Activated T-cell treated with anti-CD3 and anti-CD28 coated beads, Interleukin-2, amount 50 U/mL, for 24 hours (primary cell): ENCODE measurements around the gene OR8H1.

ENCODE experiments used
- DNase-seq: peaks from one replicate; pipeline ENCODE4 v3.0.0-alpha.2; 2020
- H3K27ac Mint-ChIP-seq: 2 replicates; pipeline ENCODE4 v1.8.0; 2020; ENCODE audit warnings: mild to moderate bottlenecking, mixed read lengths
- H3K27me3 Mint-ChIP-seq: 2 replicates; pipeline ENCODE4 v1.8.0; 2020; ENCODE audit warnings: mixed read lengths
- H3K36me3 Mint-ChIP-seq: 2 replicates; pipeline ENCODE4 v1.8.0; 2020; ENCODE audit warnings: low read depth, mixed read lengths
- H3K4me1 Mint-ChIP-seq: 2 replicates; pipeline ENCODE4 v1.8.0; 2020; ENCODE audit warnings: low read depth, mixed read lengths
- H3K4me3 Mint-ChIP-seq: 2 replicates; pipeline ENCODE4 v1.8.0; 2020; ENCODE audit warnings: mild to moderate bottlenecking, moderate library complexity, mixed read lengths
- H3K9me3 Mint-ChIP-seq: 2 replicates; pipeline ENCODE4 v1.8.0; 2020; ENCODE audit warnings: mixed read lengths

Gene OR8H1

GRCh38 chr11:56292154-56292553 is at the start of gene OR8H1:
OR8H1 (minus strand) TSS chr11:56292254; CDS start chr11:56291062, 1,192 bp downstream.
- no peaks in the 10 kb centered on the region for H3K27me3 Mint-ChIP-seq

GRCh38 chr11:56340289-56340688 is 48.2 kb upstream of the OR8H1 start:
- no peak for DNase-seq
- no peaks in the 10 kb centered on the region for H3K27me3 Mint-ChIP-seq
- no peaks in the 10 kb centered on the region for H3K4me1 Mint-ChIP-seq
- H3K27ac Mint-ChIP-seq: no peak overlapping the region
- peaks cover 38% of the 10 kb centered on the region for H3K9me3 Mint-ChIP-seq
- H3K4me3 Mint-ChIP-seq: no peak overlapping the region
- H3K36me3 Mint-ChIP-seq: no peaks in the 10 kb centered on the region

More at GRCh38 chr11:56292154-56292553, at the start of gene OR8H1:
- DNase-seq: no peak
- no peak within 1 kb of the TSS for H3K4me3 Mint-ChIP-seq
- no peak within 1 kb of the TSS for H3K27ac Mint-ChIP-seq
- H3K9me3 Mint-ChIP-seq: peaks cover 15% of the 10 kb centered on the region
- no peaks in the 10 kb centered on the region for H3K4me1 Mint-ChIP-seq
- H3K36me3 Mint-ChIP-seq: no peaks in the 10 kb centered on the region

GRCh38 chr11:56333156-56333555 is 41.1 kb upstream of the OR8H1 start:
- Mint-ChIP-seq H3K9me3 (peaks cover 15% of the 10 kb centered on the region), H3K4me3 (no peak overlapping the region), H3K27ac (no peak overlapping the region), H3K4me1 (no peaks in the 10 kb centered on the region), H3K36me3 (no peaks in the 10 kb centered on the region), H3K27me3 (no peaks in the 10 kb centered on the region)
- no peak for DNase-seq

- no peaks in the 10 kb centered on the region for H3K36me3 Mint-ChIP-seq
- H3K27ac Mint-ChIP-seq: no peak overlapping the region
- H3K27me3 Mint-ChIP-seq: no peaks in the 10 kb centered on the region
- no peaks in the 10 kb centered on the region for H3K4me1 Mint-ChIP-seq
- peaks cover 14% of the 10 kb centered on the region for H3K9me3 Mint-ChIP-seq
- no peak for DNase-seq
- no peak overlapping the region for H3K4me3 Mint-ChIP-seq
Measured at GRCh38 chr11:56331861-56332491, 39.9 kb upstream of the OR8H1 start.

- Mint-ChIP-seq H3K4me3 (no peak within 1 kb of the TSS), H3K36me3 (no peaks in the 10 kb centered on the region), H3K4me1 (no peaks in the 10 kb centered on the region), H3K9me3 (peaks cover 4% of the 10 kb centered on the region), H3K27ac (no peak within 1 kb of the TSS), H3K27me3 (no peaks in the 10 kb centered on the region)
- DNase-seq: no peak
Measured at GRCh38 chr11:56314844-56315243, 22.8 kb upstream of the OR8H1 start, which contains the start of gene OR8K3. OR8K3 (plus strand) TSS chr11:56315144; CDS start chr11:56318307, 3,163 bp downstream.

GRCh38 chr11:56307836-56308235 is 15.8 kb upstream of the OR8H1 start:
- Mint-ChIP-seq H3K27me3 (no peaks in the 10 kb centered on the region), H3K9me3 (peaks cover 24% of the 10 kb centered on the region), H3K27ac (no peak overlapping the region), H3K4me3 (no peak overlapping the region), H3K4me1 (no peaks in the 10 kb centered on the region), H3K36me3 (no peaks in the 10 kb centered on the region)
- no peak for DNase-seq

- Mint-ChIP-seq H3K4me3 (no peak overlapping the region), H3K36me3 (no peaks in the 10 kb centered on the region), H3K27me3 (no peaks in the 10 kb centered on the region), H3K9me3 (peaks cover 14% of the 10 kb centered on the region), H3K4me1 (no peaks in the 10 kb centered on the region), H3K27ac (no peak overlapping the region)
- no peak for DNase-seq
Measured at GRCh38 chr11:56296898-56297297, 4.8 kb upstream of the OR8H1 start.

GRCh38 chr11:56273854-56274253 is 18.2 kb downstream of the OR8H1 start, which contains the start of gene OR5T1:
OR5T1 (plus strand) TSS chr11:56274154; CDS start chr11:56275639, 1,485 bp downstream.
- Mint-ChIP-seq H3K27me3 (no peaks in the 10 kb centered on the region), H3K36me3 (no peaks in the 10 kb centered on the region), H3K4me1 (no peaks in the 10 kb centered on the region), H3K27ac (no peak within 1 kb of the TSS), H3K9me3 (peaks cover 28% of the 10 kb centered on the region), H3K4me3 (no peak within 1 kb of the TSS)
- no peak for DNase-seq

GRCh38 chr11:56271092-56271491 is 21.0 kb downstream of the OR8H1 start:
- Mint-ChIP-seq H3K4me3 (no peak overlapping the region), H3K27me3 (no peaks in the 10 kb centered on the region), H3K9me3 (peaks cover 23% of the 10 kb centered on the region), H3K4me1 (no peaks in the 10 kb centered on the region), H3K36me3 (no peaks in the 10 kb centered on the region), H3K27ac (no peak overlapping the region)
- DNase-seq: no peak

GRCh38 chr11:56251954-56252353 is 40.1 kb downstream of the OR8H1 start, which contains the start of gene OR5T3:
OR5T3 (plus strand) TSS chr11:56252254; CDS start chr11:56252254, 0 bp downstream.
- Mint-ChIP-seq H3K27ac (no peak within 1 kb of the TSS), H3K36me3 (no peaks in the 10 kb centered on the region), H3K4me3 (no peak within 1 kb of the TSS), H3K4me1 (no peaks in the 10 kb centered on the region), H3K9me3 (peaks cover 6% of the 10 kb centered on the region), H3K27me3 (no peaks in the 10 kb centered on the region)
- no peak for DNase-seq
